DMS79 treated with DMSO at 0.1 percent for 48 hours (cell line): Measurements from ENCODE around the gene FAM186B.
"Not testable (repeated sequence)": the region's sequence is repeated elsewhere in the genome, so short reads cannot be mapped to it uniquely, and the experiment has no call there.

Experiments used
- DNase-seq: peaks from one replicate; lab custom pipeline; 2025; lab: John Stamatoyannopoulos, UW

The FAM186B gene, protein sequence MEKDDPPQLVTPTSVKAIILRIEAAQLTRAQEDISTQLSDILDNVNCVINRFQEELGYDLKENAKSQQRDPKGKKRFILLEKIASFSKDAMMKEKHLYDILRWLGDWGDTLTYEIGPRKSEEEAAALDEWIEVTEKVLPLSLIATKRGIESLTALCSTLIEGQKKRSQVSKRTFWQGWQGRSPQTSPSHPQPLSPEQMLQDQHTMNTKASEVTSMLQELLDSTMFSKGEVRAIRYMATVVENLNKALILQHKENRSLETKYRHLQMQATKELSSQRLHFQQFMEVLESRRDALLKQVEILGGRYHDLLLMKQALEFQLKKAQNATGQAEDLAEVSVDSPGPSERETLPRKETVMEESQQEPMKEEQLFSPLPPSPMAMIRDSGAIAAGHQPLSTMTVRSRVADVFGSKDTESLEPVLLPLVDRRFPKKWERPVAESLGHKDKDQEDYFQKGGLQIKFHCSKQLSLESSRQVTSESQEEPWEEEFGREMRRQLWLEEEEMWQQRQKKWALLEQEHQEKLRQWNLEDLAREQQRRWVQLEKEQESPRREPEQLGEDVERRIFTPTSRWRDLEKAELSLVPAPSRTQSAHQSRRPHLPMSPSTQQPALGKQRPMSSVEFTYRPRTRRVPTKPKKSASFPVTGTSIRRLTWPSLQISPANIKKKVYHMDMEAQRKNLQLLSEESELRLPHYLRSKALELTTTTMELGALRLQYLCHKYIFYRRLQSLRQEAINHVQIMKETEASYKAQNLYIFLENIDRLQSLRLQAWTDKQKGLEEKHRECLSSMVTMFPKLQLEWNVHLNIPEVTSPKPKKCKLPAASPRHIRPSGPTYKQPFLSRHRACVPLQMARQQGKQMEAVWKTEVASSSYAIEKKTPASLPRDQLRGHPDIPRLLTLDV

GRCh38 chr12:49605539-49605938 lies at the start of gene FAM186B:
FAM186B (minus strand) TSS chr12:49605639; CDS start chr12:49605477, 162 bp downstream.
- not testable (repeated sequence) for DNase-seq

- DNase-seq = no peak
Measured at GRCh38 chr12:49654715-49655114, 49.3 kb upstream of the FAM186B start.

DNA sequence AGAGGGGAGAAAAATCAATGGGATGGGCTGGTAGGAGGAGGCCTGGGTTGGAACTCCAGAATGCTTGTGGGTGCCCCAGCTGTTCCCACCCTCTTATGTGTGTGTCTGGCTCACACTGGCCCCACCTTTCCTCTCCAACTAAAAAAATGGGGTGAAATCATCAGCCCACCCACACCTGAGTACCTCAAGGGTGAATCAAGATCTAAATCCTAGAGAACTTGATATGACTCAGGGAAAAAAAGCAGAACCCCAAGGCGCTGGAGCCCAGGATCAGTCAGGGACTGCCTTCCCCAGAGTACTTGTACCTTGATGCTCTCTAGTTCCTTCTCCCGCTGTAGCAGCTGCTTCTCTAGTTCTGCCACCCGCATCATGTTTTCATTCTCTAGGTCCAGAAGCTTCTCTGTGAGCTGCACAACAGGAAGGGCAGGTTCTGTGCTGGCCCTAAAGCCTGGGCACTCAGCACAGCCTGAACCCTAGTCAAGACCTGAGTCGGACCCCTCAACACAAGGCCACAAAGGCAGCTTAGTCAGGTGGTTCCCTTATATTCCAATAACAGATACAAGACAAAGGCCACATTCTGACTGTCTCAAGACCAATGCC lies 47.6 kb upstream of the FAM186B start:
- no peak for DNase-seq

DNA sequence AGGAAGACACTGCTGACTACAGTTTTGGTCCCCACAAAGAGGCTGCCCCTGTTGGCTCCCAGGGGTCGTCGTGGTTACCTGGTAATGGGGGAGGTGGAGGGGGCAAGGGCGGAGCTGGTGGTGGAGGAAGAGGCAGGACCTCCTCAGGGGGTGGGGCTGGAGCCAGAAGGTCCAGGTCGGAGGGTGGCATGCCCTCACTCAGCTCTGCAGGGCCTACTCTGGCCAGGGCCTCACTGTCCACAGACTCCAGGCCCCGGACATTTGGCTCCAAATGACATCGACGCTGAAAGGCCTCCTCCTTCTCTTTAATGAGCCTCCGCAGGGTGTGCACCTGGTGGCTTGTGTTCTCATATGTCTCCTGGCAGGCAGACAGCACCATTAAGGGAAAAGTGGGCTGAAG lies 46.4 kb upstream of the FAM186B start:
- no peak for DNase-seq

DNA sequence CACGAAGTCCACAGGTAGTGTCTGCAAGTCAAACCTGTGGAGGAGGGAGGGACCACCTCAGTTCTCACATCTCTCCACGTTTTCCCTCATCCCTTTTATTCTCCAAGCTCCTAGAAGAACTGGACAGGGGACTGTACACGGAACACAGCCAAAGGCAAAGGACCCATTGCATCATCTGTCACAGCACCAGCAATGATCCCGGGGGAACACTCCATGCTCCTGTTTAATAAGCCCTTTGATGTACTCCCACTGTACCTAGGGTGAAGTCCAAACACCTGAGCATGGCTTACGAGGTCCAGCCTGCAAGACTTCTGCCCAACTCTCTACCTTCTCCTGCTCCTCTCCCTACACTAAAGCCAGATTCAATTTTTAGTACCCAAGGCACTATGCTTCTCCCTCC lies 44.5 kb upstream of the FAM186B start:
- no peak for DNase-seq

- no peak for DNase-seq
Measured at GRCh38 chr12:49649445-49649844, 44.0 kb upstream of the FAM186B start.

GRCh38 chr12:49648712-49649003 lies 43.2 kb upstream of the FAM186B start:
- no peak for DNase-seq

DNA sequence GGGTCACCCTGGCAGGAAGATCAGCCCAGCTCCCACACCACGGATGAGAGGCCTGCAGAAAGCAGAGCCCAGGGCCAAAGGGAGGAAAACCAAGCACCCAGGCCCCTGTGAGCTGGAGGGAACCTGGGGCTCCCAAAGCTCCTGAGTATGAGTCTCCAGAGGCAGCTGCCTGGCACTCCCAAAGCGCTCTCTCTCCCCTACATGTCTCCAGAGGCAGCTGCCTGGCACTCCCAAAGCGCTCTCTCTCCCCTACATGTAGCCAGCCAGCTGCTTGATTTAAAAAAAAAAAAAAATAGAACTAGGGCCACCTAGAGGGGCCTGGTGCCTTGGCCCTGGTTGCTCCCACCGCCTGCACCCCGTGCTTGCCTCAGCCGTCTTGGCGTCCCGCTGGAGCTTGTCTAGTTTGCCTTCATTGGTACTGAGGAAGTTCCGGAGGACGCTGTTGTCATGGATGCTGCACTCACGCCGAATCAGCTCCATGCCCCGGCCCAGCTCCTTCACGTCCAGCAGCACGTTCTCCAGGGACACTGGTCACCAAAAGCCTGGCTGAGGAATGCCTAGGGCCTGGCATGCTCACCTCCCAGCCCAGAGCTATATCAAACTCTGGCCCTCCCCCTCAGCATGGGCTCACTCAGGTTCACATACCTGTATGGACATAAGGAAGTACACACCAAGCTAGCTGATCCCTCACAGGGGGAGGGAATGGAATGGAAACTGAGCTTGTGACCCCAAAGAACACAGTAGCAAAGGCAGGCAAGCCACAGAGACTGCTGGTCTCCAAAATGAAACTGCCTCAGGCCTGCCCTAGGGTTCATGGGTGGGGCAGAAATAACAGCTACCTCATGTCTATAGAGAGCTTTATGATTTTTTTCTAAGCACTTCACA lies 42.6 kb upstream of the FAM186B start:
- DNase-seq = no peak

GRCh38 chr12:49646871-49647654 lies 41.6 kb upstream of the FAM186B start:
- DNase-seq = no peak

DNA sequence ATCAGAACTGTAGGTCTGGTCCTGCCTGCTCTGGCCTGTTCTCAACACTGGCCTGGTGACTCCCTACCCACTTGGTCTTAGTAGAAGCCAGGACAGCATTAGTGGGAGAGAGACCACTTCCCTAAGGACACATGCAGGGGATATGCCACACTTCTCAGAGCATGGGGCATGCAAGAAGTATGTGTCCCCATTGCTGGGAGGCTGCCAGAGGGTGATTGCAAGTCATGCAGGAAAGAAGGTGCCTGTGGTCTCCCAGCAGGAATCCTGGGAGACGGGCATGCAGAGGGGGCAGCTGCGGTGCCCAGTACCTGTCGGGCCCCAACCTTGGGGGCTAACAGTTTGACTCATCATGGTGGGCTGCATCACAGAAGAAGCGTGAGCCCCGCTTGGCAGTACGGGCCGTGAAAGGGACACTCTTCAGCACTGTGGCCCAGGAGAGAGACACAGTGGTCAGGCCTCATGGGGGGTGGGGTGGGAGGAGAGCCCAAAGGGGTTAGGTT lies 40.9 kb upstream of the FAM186B start:
- no peak for DNase-seq

DNA sequence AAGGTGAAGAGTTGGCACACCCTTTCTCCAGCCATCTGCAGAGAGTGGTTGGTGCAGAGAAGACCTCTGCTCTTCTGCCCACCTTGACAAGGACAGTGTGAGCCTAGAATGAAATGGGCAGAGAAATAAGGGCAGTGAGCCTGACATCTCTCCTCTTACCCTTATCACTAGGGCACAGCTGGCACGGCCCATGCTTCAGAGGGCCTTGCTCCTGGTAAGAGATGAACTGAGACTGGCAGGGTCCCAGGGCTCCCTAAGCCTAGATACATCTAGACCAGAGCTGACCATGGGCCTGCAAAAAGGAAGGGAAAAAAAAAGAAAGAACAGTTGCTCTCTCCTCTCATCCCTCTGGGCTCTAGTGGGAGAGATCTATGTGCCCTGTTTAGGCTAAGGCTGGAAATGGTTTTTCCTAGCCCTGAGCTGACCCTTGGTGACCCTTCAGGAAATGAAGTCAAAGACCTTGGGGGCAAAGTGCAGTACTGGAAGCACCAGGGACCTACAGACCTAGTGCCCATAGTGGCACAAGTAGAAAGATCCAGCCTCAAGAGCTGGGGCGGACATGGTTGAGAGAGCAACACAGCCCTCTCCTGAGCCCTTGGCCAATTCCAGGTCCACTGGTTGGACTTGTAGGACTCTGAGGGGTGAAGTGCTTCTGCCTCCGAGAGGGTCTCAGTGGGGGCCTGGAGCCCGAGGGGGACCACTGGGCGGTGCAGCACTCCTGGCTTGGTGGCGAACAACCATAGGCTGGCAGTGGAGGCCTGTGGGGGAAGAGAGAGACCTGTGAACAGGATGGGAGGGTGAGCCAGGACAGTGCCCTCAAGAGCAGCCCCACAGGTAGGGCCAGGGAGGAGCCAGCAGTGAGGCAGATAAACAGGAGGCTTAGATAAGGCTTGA lies 40.0 kb upstream of the FAM186B start:
- no peak for DNase-seq

DNA sequence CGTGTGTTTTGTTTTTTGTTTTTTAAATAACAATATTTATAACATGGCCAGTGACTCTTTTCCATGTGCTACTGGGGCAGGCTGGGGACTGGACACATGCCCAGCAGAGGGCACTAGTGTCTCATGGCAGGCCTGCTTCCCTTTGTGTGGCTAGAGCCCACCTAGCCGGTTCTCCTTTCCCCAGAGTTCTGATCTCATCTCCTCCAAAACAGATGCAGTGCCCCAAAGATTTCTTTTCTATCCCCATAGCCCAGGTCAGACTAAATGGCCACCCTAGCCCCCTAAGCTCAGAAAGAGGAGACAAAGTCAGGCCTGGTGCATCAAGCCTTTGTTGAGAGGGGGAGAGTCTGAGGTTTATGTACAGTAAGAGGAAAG lies 39.2 kb upstream of the FAM186B start:
- peak; percentile 62 for DNase-seq

GRCh38 chr12:49643961-49644619 lies 38.7 kb upstream of the FAM186B start:
- DNase-seq = no peak

- no peak for DNase-seq
Measured at GRCh38 chr12:49643135-49643534, 37.7 kb upstream of the FAM186B start.

DNA sequence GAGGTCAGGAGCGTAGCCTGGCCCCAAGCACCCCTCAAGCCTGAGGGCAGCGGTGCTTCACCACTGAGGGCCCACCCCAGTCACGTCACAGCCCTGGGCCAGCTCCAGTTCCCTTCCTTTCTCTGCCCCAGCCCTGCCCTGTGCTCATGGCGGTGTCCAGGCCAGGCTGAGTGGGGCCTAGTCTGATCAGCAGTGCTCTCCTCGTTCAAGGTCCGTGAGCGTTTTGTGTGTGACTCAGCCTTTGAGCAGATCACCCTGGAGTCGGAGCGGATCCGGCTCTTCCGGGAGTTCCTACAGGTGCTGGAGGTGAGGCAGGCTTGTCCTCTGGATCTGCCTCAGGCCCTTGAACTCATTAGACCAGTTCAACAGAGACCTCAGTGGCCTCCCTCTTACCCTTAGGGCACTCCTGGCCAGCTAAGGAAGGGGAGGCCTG lies 36.9 kb upstream of the FAM186B start:
- DNase-seq = no peak

DNA sequence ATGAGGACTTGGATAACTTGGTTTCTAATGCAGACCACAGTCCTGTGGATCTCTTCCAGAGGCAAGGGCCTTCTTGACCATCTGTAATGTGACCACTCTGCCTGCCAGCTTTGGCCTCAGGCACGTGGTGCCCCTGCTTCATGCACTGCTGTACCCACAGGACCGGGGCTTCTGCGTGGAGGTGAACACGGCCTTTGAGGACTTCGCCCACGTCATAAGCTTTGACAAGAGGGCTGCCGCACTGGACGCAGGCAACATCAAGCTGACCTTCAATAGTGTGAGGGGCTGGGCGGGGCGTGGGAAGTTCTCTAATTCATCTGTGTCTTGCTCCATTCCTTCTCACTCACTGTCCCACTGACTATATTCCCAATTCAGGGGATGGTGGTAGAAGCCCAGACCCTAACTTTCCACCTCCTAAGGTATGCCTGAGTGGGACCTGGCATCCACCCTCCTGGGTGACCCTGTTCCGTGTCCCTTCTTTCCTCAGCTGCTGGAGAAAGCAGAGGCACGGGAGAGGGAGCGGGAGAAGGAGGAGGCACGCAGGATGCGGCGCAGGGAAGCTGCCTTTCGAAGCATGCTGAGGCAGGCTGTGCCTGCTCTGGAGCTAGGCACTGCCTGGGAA lies 36.4 kb upstream of the FAM186B start:
- DNase-seq = no peak

GRCh38 chr12:49636979-49637755 lies 31.7 kb upstream of the FAM186B start:
- peak; percentile 12 for DNase-seq

GRCh38 chr12:49636574-49636973 lies 31.1 kb upstream of the FAM186B start:
- DNase-seq = no peak
